Aortic smooth muscle cell (primary cell): ENCODE measurements around the gene PM20D2. TPM values are rescaled to one million over a fixed set of nuclear protein-coding genes. Genes with fewer than 3 reads are reported as not detected.

Experiments
- total RNA-seq: library from RNA; depleted of rRNA; stranded (reverse); fragments of >200 nt; gene quantifications from 2 replicates; pipeline ENCODE4 v1.2.3, GENCODE V29; 2014

PM20D2 gene, protein sequence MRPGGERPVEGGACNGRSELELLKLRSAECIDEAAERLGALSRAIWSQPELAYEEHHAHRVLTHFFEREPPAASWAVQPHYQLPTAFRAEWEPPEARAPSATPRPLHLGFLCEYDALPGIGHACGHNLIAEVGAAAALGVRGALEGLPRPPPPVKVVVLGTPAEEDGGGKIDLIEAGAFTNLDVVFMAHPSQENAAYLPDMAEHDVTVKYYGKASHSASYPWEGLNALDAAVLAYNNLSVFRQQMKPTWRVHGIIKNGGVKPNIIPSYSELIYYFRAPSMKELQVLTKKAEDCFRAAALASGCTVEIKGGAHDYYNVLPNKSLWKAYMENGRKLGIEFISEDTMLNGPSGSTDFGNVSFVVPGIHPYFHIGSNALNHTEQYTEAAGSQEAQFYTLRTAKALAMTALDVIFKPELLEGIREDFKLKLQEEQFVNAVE
- total RNA-seq = 4.5 and 4.6 TPM in 2 replicates

DNA sequence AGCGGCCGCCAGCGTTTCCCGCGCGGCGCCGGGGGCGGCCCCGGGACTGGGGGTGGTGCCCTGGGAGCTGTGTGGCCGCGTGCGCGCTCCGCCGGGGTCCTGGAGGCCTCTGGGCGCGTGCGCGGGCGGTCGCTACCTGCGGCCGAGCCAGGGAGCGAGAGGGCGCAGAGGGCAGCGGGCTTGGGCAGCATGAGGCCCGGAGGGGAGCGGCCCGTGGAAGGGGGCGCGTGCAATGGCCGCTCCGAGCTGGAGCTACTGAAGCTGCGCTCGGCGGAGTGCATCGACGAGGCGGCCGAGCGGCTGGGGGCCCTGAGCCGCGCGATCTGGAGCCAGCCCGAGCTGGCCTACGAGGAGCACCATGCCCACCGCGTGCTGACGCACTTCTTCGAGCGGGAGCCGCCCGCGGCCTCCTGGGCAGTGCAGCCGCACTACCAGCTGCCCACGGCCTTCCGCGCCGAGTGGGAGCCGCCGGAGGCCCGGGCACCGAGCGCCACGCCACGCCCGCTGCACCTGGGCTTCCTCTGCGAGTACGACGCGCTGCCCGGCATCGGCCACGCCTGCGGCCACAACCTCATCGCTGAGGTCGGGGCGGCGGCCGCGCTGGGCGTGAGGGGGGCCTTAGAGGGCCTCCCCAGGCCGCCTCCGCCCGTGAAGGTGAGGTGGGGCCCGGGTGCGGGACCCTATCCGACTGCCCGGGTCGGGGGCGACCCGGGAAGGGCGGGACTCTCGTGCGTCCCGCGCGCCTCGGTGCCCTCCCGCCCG is at the start of gene PM20D2:
PM20D2 (plus strand) TSS at position 100 of the 762 bp plus-strand sequence; CDS start at position 190, 90 bp downstream.

DNA sequence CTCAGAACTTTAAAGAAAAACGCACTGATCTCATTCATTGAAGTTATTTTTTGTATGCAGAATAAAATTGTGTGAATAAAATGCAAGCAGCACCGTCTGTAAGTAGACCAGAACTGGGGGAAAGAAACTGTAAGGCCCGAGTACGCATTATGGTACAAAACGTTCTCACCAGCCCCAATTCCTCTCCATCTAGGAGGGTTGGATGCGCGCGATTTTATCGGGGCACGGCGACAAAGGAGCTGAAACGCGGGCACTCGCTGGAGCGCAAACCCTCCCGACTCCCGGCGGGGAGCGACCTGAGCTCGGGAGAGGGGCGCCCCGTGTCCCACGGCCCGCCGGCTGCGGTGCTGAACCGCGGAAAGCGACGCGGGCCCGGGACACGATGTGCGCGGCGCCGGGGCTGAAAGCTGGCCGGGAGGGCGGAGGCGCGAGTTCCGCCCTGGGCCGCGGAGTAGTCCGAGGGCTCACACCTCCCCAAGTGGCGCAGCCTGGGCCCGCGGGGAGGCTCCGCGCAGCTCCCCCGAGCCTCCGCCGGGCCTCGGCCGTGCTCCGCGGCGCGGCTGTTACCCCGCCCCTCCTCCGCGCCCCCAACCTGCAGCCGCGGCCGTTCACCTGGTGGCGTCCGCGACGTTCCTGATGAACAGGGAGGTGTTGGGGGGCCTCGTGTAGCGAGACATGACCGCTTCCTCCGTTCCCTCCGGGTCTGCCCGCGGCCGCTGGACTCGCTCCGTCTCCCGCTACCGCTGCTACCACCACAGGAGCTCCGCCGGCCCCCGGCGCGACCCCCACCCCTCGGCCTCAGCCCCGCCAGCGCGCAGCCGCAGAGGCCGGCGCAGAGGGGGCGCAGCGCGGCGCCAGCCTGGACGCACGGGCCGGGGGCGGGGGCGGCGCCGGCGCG is 28.4 kb upstream of the PM20D2 start, which contains the start of gene SRSF12:
SRSF12 (minus strand) TSS at position 861 of the 898 bp plus-strand sequence; CDS start at position 677, 184 bp downstream.

Other genes with a start within 250 kb of the PM20D2 start
- 17.3 and 18.0 TPM in 2 replicates for gene RNGTT, start 182.4 kb upstream of the PM20D2 start, total RNA-seq
- 28.5 and 45.7 TPM in 2 replicates for gene PNRC1, start 65.3 kb upstream of the PM20D2 start, total RNA-seq
- under 0.01 TPM in 2 replicates for gene SRSF12, start 28.0 kb upstream of the PM20D2 start, total RNA-seq
- gene GABRR1, start 71.3 kb downstream of the PM20D2 start, total RNA-seq = not detected in 2 replicates
- gene GABRR2, start 169.2 kb downstream of the PM20D2 start, total RNA-seq = 0.12 and 0.26 TPM in 2 replicates
- gene UBE2J1, start 206.7 kb downstream of the PM20D2 start, total RNA-seq = 31.2 and 31.3 TPM in 2 replicates